HEK293 (cell line): Measurements from ENCODE around the gene EYA2.

Experiments used
- CTCF ChIA-PET: fragments of 350-600 bp; formaldehyde crosslinking; extraction: SDS; loops from one replicate; lab custom pipeline; 2021; ENCODE audit warnings: antibody characterized with exemption; lab: Yijun Ruan, JAX
- POLR2A ChIA-PET: fragments of 300-600 bp; formaldehyde crosslinking; extraction: SDS; loops from one replicate; lab custom pipeline; 2020; ENCODE audit warnings: antibody characterized with exemption, inconsistent platforms; lab: Yijun Ruan, JAX
- H3K27ac ChIP-seq: fragments of 200-500 bp; sonication (Bioruptor generic); 2 replicates; pipeline ENCODE4 v1.5.1; 2014; ENCODE audit warnings: low read depth, low read length, control low read depth, inconsistent platforms; ENCODE audit errors: extremely low read depth
- H3K36me3 ChIP-seq, 2 experiments: fragments of 200-500 bp in 1 of 2; sonication (Bioruptor generic) in 1 of 2; 1 replicate in 1 of 2; 2 replicates in 1 of 2; pipeline ENCODE4 v1.5.1; 2014 to 2017; ENCODE audit warnings: inconsistent platforms in 2 of 2, low read length in 2 of 2; ENCODE audit not compliant: control insufficient read depth in 2 of 2, insufficient read depth in 1 of 2
- H3K4me1 ChIP-seq: fragments of 200-500 bp; sonication (Bioruptor generic); 2 replicates; pipeline ENCODE4 v1.5.1; 2014; ENCODE audit warnings: mild to moderate bottlenecking, low read length, inconsistent platforms; ENCODE audit not compliant: control insufficient read depth, insufficient read depth
- H3K4me3 ChIP-seq: 2 replicates; pipeline ENCODE4 v1.5.1; 2011; ENCODE audit warnings: low read depth, mild to moderate bottlenecking, control low read depth, low read length, moderate library complexity
- H3K9me3 ChIP-seq: fragments of 200-500 bp; sonication (Bioruptor generic); 2 replicates; pipeline ENCODE4 v1.5.1; 2014; ENCODE audit warnings: low read depth, low read length, inconsistent platforms; ENCODE audit not compliant: control insufficient read depth, insufficient read depth
- HOXD13 ChIP-seq: sonication (generic); formaldehyde crosslinking; IDR thresholded peaks from 2 replicates; pipeline ENCODE4 v1.8.0; 2022; ENCODE audit warnings: missing genetic modification reagents, borderline replicate concordance
- KLF9 ChIP-seq: fragments of 450-650 bp; formaldehyde crosslinking; IDR thresholded peaks from 2 replicates; pipeline ENCODE4 v1.5.1; 2016; ENCODE audit warnings: missing biosample characterization, missing genetic modification characterization, low read depth
- MZF1 ChIP-seq: fragments of 450-650 bp; formaldehyde crosslinking; IDR thresholded peaks from 2 replicates; pipeline ENCODE4 v1.5.1; 2017; ENCODE audit warnings: missing biosample characterization, missing genetic modification characterization, borderline replicate concordance
- ZBTB7A ChIP-seq: fragments of 450-650 bp; formaldehyde crosslinking; IDR thresholded peaks from 2 replicates; pipeline ENCODE4 v1.5.1; 2016; ENCODE audit warnings: low read depth, missing biosample characterization, missing genetic modification characterization
- ZBTB8A ChIP-seq: fragments of 450-650 bp; formaldehyde crosslinking; IDR thresholded peaks from 2 replicates; pipeline ENCODE4 v1.5.1; 2016; ENCODE audit warnings: missing biosample characterization, missing genetic modification characterization
- ZNF2 ChIP-seq: fragments of 450-650 bp; formaldehyde crosslinking; IDR thresholded peaks from 2 replicates; pipeline ENCODE4 v1.5.1; 2016; ENCODE audit warnings: missing biosample characterization, missing genetic modification characterization
- ZNF26 ChIP-seq: fragments of 450-650 bp; formaldehyde crosslinking; IDR thresholded peaks from 2 replicates; pipeline ENCODE4 v1.5.1; 2016; ENCODE audit warnings: missing biosample characterization, missing genetic modification characterization
- ZNF404 ChIP-seq: fragments of 450-650 bp; formaldehyde crosslinking; IDR thresholded peaks from 2 replicates; pipeline ENCODE4 v1.5.1; 2017; ENCODE audit warnings: missing biosample characterization, missing genetic modification characterization
- ZNF654 ChIP-seq: fragments of 450-650 bp; formaldehyde crosslinking; IDR thresholded peaks from 2 replicates; pipeline ENCODE4 v1.5.1; 2016; ENCODE audit warnings: low read depth, missing biosample characterization, missing genetic modification characterization
- ZNF792 ChIP-seq: fragments of 450-650 bp; formaldehyde crosslinking; IDR thresholded peaks from 2 replicates; pipeline ENCODE4 v1.5.1; 2016; ENCODE audit warnings: missing biosample characterization, missing genetic modification characterization
- ZSCAN23 ChIP-seq: fragments of 450-650 bp; formaldehyde crosslinking; IDR thresholded peaks from 2 replicates; pipeline ENCODE4 v1.5.1; 2016; ENCODE audit warnings: missing biosample characterization, missing genetic modification characterization
- ZXDB ChIP-seq: fragments of 450-650 bp; formaldehyde crosslinking; IDR thresholded peaks from 2 replicates; pipeline ENCODE4 v1.5.1; 2016; ENCODE audit warnings: missing biosample characterization, missing genetic modification characterization
- TF ChIP-seq, protein P1 (sequence below): fragments of 450-650 bp; formaldehyde crosslinking; IDR thresholded peaks from 2 replicates; pipeline ENCODE4 v1.5.1; 2016; ENCODE audit warnings: missing biosample characterization, missing genetic modification characterization
- TF ChIP-seq, protein P2 (sequence below): fragments of 450-650 bp; formaldehyde crosslinking; IDR thresholded peaks from 2 replicates; pipeline ENCODE4 v1.5.1; 2016; ENCODE audit warnings: missing biosample characterization, missing genetic modification characterization

Gene EYA2

GRCh38 chr20:47216819-47217410, 322.3 kb downstream of the EYA2 start (continued):
- TF ChIP-seq ZNF26: no peak

DNA sequence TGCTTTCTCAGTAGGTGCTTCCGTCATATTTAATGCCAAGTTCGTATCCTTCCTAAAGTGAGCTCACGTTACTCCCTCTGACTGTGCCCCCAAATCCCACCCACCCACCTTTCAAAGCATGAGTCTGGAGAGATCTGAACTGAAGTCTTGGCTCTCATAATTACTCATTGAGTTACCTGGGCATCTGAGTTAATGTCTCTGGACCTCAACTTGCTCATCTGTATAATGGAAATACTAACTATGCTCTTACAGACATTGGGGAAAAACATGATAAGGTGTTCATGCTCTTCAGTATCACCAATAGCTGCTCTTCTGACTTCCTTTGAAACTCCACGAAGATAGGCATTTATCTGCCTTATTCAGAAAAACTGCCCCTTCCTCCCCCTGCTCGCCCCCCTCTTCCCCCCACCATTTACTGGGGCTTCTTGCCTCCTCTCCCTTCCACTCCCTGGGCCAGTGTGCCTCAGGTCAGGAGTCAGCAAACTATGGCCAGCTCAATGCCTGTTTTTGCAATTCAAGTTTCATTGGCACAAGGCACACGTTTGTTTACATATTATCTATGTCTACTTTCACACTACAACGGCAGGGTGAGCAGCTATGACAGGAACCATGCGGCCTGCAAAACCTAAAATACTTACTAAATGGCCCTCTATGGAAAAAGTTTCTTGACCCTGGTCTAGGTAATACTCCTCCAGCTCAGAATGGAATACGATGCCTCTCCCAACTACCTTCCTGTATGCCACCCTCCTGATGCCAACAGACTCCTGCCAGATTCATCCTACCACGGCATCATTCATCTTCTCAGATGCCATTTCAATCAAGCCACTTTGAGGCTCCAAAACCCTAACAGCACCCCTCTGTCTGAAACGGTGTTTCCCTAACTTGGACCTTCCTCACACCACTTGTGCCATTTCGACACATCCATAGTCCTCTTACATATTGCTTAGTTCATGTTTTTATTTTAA, 323.1 kb downstream of the EYA2 start:
- no peak overlapping the region for H3K27ac ChIP-seq
- peaks cover 19 to 82% of the 10 kb centered on the region in 2 experiments; a peak in 2 of 3 replicates for H3K36me3 ChIP-seq
- ChIA-PET CTCF (interaction anchor here (1.0 to 3.2 kb wide), 2 partner anchors 19 to 166 kb away, joined by 4 to 17 read pairs; no protein-coding TSS in a partner anchor), POLR2A (no interaction called here)
- TF ChIP-seq KLF9 (tag by site-specific recombination) (no peak), MZF1 (tag by site-specific recombination) (no peak), ZNF404 (tag by site-specific recombination) (no peak), ZNF2 (tag by site-specific recombination) (no peak), HOXD13 (no peak), ZBTB7A (no peak), ZXDB (tag by site-specific recombination) (no peak), ZNF792 (tag by site-specific recombination) (no peak), ZSCAN23 (tag by site-specific recombination) (no peak)
- TF ChIP-seq, protein P1, sequence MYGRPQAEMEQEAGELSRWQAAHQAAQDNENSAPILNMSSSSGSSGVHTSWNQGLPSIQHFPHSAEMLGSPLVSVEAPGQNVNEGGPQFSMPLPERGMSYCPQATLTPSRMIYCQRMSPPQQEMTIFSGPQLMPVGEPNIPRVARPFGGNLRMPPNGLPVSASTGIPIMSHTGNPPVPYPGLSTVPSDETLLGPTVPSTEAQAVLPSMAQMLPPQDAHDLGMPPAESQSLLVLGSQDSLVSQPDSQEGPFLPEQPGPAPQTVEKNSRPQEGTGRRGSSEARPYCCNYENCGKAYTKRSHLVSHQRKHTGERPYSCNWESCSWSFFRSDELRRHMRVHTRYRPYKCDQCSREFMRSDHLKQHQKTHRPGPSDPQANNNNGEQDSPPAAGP (tag by site-specific recombination): no peak
- no peaks in the 10 kb centered on the region for H3K9me3 ChIP-seq
- no peaks in the 10 kb centered on the region for H3K4me1 ChIP-seq
- H3K4me3 ChIP-seq: no peak overlapping the region

DNA sequence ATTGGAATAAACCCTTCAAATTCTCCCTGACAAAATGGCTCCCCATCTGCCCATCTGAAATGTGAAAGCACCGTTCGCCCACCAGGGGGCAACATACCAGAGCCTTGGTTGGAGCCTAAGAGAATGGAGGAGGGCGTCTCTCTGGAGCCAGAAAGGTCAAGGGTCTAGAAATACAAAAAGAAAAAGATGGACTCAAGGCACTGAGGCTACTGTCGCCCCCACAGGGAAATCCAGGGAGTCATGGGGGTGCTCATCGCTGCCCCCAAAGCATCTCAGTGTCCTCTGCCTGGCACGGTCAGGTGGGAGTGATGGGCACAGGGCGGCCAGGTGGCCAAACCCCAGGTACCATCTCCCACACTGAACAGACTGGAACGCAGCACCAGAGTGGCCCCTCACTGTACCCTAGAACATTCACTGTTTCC, 325.5 kb downstream of the EYA2 start:
- POLR2A ChIA-PET: interaction anchor here (0.6 kb wide), 1 partner anchor 136 kb away, joined by 3 read pairs; no protein-coding TSS in a partner anchor
- Histone ChIP-seq H3K4me3 (no peak overlapping the region), H3K36me3 (peaks cover 20 to 79% of the 10 kb centered on the region in 2 experiments), H3K9me3 (no peaks in the 10 kb centered on the region), H3K27ac (no peak overlapping the region)
- CTCF ChIA-PET: interaction anchor here (0.6 to 2.9 kb wide), 5 partner anchors 9 to 345 kb away, joined by 3 to 13 read pairs (median 5); no protein-coding TSS in a partner anchor
- TF ChIP-seq ZBTB8A (tag by site-specific recombination) (no peak), ZNF654 (tag by site-specific recombination) (0 out of 2 replicates have a peak, but pooled peaks have one; percentile 7)
- TF ChIP-seq, protein P2, sequence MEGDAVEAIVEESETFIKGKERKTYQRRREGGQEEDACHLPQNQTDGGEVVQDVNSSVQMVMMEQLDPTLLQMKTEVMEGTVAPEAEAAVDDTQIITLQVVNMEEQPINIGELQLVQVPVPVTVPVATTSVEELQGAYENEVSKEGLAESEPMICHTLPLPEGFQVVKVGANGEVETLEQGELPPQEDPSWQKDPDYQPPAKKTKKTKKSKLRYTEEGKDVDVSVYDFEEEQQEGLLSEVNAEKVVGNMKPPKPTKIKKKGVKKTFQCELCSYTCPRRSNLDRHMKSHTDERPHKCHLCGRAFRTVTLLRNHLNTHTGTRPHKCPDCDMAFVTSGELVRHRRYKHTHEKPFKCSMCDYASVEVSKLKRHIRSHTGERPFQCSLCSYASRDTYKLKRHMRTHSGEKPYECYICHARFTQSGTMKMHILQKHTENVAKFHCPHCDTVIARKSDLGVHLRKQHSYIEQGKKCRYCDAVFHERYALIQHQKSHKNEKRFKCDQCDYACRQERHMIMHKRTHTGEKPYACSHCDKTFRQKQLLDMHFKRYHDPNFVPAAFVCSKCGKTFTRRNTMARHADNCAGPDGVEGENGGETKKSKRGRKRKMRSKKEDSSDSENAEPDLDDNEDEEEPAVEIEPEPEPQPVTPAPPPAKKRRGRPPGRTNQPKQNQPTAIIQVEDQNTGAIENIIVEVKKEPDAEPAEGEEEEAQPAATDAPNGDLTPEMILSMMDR (tag by site-specific recombination): peak; percentile 28; the same call in 1 of the 2 replicates
- TF ChIP-seq, all 188 proteins: peak for 2
- H3K4me1 ChIP-seq: no peaks in the 10 kb centered on the region
